ENCODE data around the gene EMC6.

The EMC6 gene

GRCh38 chr17:3643889-3644349 lies 24.7 kb upstream of the EMC6 start:
- DNase-seq = no peak
- ATAC-seq = peak; percentile 71
- H3K4me3 Mint-ChIP-seq = no peak overlapping the region
- H3K27me3 Mint-ChIP-seq = no peaks in the 10 kb centered on the region
- peak overlapping the region in 1 of 2 donors; percentile 62 for H3K27ac Mint-ChIP-seq
- no peaks in the 10 kb centered on the region for H3K9me3 Mint-ChIP-seq
- peaks cover 39% of the 10 kb centered on the region for H3K4me1 Mint-ChIP-seq

- peaks cover 25% of the 10 kb centered on the region for H3K4me1 Mint-ChIP-seq
- no peaks in the 10 kb centered on the region for H3K9me3 Mint-ChIP-seq
- DNase-seq (no peak), ATAC-seq (no peak)
- H3K27ac Mint-ChIP-seq = no peak overlapping the region
- no peak overlapping the region for H3K4me3 Mint-ChIP-seq
- H3K27me3 Mint-ChIP-seq = no peaks in the 10 kb centered on the region
Observed at GRCh38 chr17:3645310-3645709, 23.3 kb upstream of the EMC6 start.

- Mint-ChIP-seq H3K9me3 (no peaks in the 10 kb centered on the region), H3K27ac (no peak overlapping the region), H3K4me1 (peaks cover 18% of the 10 kb centered on the region), H3K4me3 (no peak overlapping the region), H3K27me3 (no peaks in the 10 kb centered on the region)
- ATAC-seq = no peak
- DNase-seq = no peak
Observed at GRCh38 chr17:3647251-3647650, 21.4 kb upstream of the EMC6 start.

GRCh38 chr17:3647769-3648555 lies 20.6 kb upstream of the EMC6 start:
- H3K27ac Mint-ChIP-seq = no peak overlapping the region
- ATAC-seq (peak; percentile 78), DNase-seq (peak; percentile 25 to 37)
- H3K4me3 Mint-ChIP-seq = no peak overlapping the region
- H3K9me3 Mint-ChIP-seq = no peaks in the 10 kb centered on the region
- H3K27me3 Mint-ChIP-seq = no peaks in the 10 kb centered on the region
- peaks cover 18% of the 10 kb centered on the region for H3K4me1 Mint-ChIP-seq

- no peak for DNase-seq
- Mint-ChIP-seq H3K9me3 (no peaks in the 10 kb centered on the region), H3K27ac (peak overlapping the region in 1 of 2 donors; percentile 79), H3K27me3 (no peaks in the 10 kb centered on the region), H3K4me3 (no peak overlapping the region), H3K4me1 (no peaks in the 10 kb centered on the region)
- ATAC-seq = peak; percentile 55
Observed at GRCh38 chr17:3655766-3656165, 12.8 kb upstream of the EMC6 start.

GRCh38 chr17:3656353-3656752 lies 12.3 kb upstream of the EMC6 start:
- no peaks in the 10 kb centered on the region for H3K4me1 Mint-ChIP-seq
- peak; percentile 44 for ATAC-seq
- peak overlapping the region; percentile 46 to 93 for H3K27ac Mint-ChIP-seq
- H3K4me3 Mint-ChIP-seq = no peak overlapping the region
- no peaks in the 10 kb centered on the region for H3K9me3 Mint-ChIP-seq
- no peaks in the 10 kb centered on the region for H3K27me3 Mint-ChIP-seq
- DNase-seq = no peak

GRCh38 chr17:3656755-3657587 lies 11.6 kb upstream of the EMC6 start:
- H3K27ac Mint-ChIP-seq = peak overlapping the region; percentile 61 to 94
- H3K27me3 Mint-ChIP-seq = no peaks in the 10 kb centered on the region
- H3K4me3 Mint-ChIP-seq = no peak overlapping the region
- DNase-seq = no peak
- no peak for ATAC-seq
- H3K4me1 Mint-ChIP-seq = no peaks in the 10 kb centered on the region
- H3K9me3 Mint-ChIP-seq = no peaks in the 10 kb centered on the region

GRCh38 chr17:3657588-3657869 lies 11.1 kb upstream of the EMC6 start:
- Mint-ChIP-seq H3K27me3 (no peaks in the 10 kb centered on the region), H3K9me3 (no peaks in the 10 kb centered on the region), H3K4me1 (no peaks in the 10 kb centered on the region), H3K27ac (no peak overlapping the region), H3K4me3 (no peak overlapping the region)
- ATAC-seq = no peak
- no peak for DNase-seq

- DNase-seq (no peak), ATAC-seq (no peak)
- no peaks in the 10 kb centered on the region for H3K27me3 Mint-ChIP-seq
- H3K9me3 Mint-ChIP-seq = no peaks in the 10 kb centered on the region
- H3K4me1 Mint-ChIP-seq = no peaks in the 10 kb centered on the region
- H3K4me3 Mint-ChIP-seq = no peak overlapping the region
- peak overlapping the region in 1 of 2 donors; percentile 55 for H3K27ac Mint-ChIP-seq
Observed at GRCh38 chr17:3657874-3658783, 10.5 kb upstream of the EMC6 start.

- Mint-ChIP-seq H3K4me1 (no peaks in the 10 kb centered on the region), H3K4me3 (no peak overlapping the region), H3K27ac (no peak overlapping the region), H3K9me3 (no peaks in the 10 kb centered on the region), H3K27me3 (no peaks in the 10 kb centered on the region)
- DNase-seq = no peak
- ATAC-seq = no peak
Observed at GRCh38 chr17:3658784-3659449, 9.7 kb upstream of the EMC6 start.

- DNase-seq = no peak
- Mint-ChIP-seq H3K9me3 (no peaks in the 10 kb centered on the region), H3K4me1 (no peaks in the 10 kb centered on the region), H3K4me3 (no peak overlapping the region), H3K27me3 (no peaks in the 10 kb centered on the region), H3K27ac (no peak overlapping the region)
- no peak for ATAC-seq
Observed at GRCh38 chr17:3659541-3660111, 9.0 kb upstream of the EMC6 start.

- Mint-ChIP-seq H3K27ac (no peak overlapping the region), H3K9me3 (no peaks in the 10 kb centered on the region), H3K4me3 (no peak overlapping the region), H3K27me3 (no peaks in the 10 kb centered on the region), H3K4me1 (no peaks in the 10 kb centered on the region)
- ATAC-seq (no peak), DNase-seq (no peak)
Observed at GRCh38 chr17:3660311-3660891, 8.2 kb upstream of the EMC6 start.

- H3K4me1 Mint-ChIP-seq = peaks cover 15% of the 10 kb centered on the region
- no peaks in the 10 kb centered on the region for H3K27me3 Mint-ChIP-seq
- ATAC-seq (no peak), DNase-seq (no peak)
- no peak overlapping the region for H3K27ac Mint-ChIP-seq
- no peak overlapping the region for H3K4me3 Mint-ChIP-seq
- no peaks in the 10 kb centered on the region for H3K9me3 Mint-ChIP-seq
Observed at GRCh38 chr17:3663102-3664011, 5.3 kb upstream of the EMC6 start.

GRCh38 chr17:3665834-3666233 lies 2.8 kb upstream of the EMC6 start:
- Mint-ChIP-seq H3K9me3 (no peaks in the 10 kb centered on the region), H3K27ac (no peak overlapping the region), H3K4me3 (peak overlapping the region in 1 of 2 donors; percentile 29), H3K27me3 (no peaks in the 10 kb centered on the region), H3K4me1 (peaks cover 32% of the 10 kb centered on the region)
- DNase-seq = no peak
- ATAC-seq = no peak
